SW 1271 (cell line): ENCODE results near the gene FGF1.

Experiments used
- DNase-seq, 2 experiments: peaks; one replicate each; lab custom pipeline; 2025; lab: John Stamatoyannopoulos, UW

FGF1 gene

DNA sequence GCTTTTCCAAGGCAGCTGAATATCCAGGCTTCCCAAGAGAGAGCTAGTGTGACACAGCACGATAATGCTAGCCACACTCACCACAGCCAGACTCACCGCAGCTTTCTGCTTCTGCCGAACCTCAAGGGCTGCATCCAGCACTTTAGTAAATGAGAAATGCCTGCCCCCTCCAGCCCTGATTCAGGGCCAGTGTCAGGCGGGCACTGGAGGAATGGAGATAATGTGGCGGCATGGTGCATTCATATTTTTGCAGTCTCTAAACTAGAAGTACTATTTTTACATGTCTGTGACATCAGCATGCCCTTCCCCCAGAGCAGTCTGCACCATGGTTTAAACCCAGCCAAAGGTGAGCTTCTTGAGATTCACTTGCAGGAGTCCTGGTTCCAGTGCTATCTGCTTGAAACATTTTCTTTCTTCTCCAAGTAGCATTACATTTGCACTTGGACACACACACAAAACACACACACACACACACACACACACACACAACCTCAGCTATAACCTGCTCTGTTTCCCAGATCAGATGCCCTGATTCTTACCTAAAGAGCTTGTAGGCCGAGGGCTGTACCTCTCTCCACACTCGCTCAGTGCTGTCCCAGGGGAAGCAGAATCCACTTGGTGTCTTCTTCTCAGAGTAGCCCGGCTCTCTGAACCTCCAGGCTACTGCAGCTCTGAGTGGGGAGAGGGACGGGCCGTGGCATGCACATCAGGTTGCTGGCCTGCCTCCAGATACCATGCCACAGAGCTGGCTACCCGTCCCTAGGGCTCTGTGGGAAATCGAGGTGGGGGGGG is at the start of gene FGF1:
TSS of gene FGF1 (minus strand) at position 673 of the 792 bp plus-strand sequence. CDS start 71,963 bp downstream, outside the sequence.
- no peak for DNase-seq

GRCh38 chr5:142727735-142728047 is 41.8 kb upstream of the FGF1 start:
- DNase-seq = no peak

DNA sequence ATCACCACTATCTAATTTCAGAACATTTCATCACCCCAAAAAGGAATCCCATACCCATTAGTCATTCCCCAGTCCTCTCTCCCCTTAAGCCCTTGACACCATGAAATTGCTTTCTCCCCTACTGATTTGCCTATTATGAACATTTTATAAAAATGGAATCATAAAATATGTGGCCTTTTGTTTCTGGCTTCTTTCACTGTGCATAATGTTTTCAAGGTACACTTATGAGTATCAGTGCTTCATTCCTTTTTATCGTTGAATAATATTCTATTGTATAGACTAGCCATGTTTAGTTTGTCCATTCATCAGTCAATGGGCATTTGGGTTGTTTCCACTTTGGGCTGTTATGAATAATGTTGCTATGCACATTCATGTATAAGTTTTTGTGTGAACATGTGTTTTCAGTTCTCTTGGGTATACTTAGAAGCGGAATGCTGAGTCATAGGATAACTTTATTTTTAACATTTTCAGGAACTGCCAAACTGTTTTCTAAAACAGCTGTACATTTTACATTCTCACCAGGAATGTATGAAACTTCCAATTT is 40.4 kb upstream of the FGF1 start:
- DNase-seq = no peak

- no peak for DNase-seq
Measured at GRCh38 chr5:142725231-142726187, 39.6 kb upstream of the FGF1 start.

DNA sequence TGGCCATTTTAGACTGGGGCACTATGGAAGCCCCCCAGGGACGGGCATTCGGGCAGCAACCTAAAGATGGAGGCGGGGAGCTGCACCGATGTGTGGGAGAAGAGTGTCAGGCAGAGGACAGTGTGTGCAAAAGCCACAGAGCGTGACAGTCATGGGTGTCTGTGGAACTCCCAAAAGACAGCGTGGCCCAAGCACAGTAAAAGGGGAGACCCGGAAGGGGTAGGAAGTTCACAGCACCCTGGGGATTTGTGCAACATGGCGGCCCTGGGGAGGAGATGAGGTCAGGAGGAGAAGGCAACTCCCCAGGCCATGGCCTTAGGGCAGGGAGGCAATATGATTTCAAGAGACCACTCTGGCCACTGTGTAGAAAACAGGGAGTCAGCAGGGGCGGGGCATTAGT is 38.9 kb upstream of the FGF1 start:
- no peak for DNase-seq

DNA sequence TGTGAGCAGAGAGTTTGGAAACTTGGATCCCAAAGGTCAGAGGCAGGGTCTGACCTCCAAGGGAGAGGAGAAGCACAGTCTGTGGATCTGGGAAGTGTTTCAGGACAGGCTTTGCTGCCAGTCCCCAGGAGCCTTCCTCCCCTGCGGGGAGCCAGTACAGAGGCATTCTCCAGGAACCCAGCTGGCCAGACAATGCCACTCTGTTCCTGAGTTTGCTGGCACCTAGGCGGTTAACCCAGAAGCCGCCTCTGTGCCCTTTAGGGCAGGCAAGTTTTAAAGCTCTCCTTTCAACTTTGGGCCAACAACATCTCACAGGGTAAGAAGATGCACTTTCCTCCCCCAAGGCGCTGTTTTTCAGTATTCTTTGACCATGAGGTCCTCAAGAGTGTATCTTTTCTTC is 37.0 kb upstream of the FGF1 start:
- no peak for DNase-seq

- no peak for DNase-seq
Measured at GRCh38 chr5:142722146-142722545, 36.3 kb upstream of the FGF1 start.

GRCh38 chr5:142720641-142721271 is 34.9 kb upstream of the FGF1 start:
- no peak for DNase-seq

GRCh38 chr5:142719836-142720370 is 34.0 kb upstream of the FGF1 start:
- no peak for DNase-seq

GRCh38 chr5:142717582-142718215 is 31.8 kb upstream of the FGF1 start:
- DNase-seq = peak in 1 of 2 experiments; percentile 61

- peak in 1 of 2 experiments; percentile 23 for DNase-seq
Measured at GRCh38 chr5:142716963-142717362, 31.1 kb upstream of the FGF1 start.

DNA sequence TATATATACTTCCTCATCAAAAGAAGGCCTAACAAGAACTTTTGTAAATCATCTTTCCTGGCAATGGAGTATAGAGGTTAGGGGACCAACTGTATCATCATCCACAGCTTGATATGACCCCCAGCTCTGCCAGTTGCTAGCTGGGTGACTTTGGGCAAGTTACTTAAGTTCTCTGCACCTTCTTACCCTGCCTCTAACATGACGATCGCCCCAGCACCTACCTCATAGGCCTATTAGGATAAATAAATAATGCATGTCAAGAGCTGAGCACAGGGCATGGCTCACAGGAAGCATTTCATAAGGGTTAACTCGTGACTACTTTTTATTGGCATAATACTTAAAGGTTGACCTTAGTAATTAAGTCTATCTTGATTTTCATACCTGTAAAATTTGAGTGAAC is 29.4 kb upstream of the FGF1 start:
- no peak for DNase-seq

- peak; percentile 71 to 94 for DNase-seq
Measured at GRCh38 chr5:142713121-142713706, 27.3 kb upstream of the FGF1 start.

GRCh38 chr5:142703153-142703552 is 17.3 kb upstream of the FGF1 start:
- DNase-seq = no peak

GRCh38 chr5:142701673-142702311 is 15.9 kb upstream of the FGF1 start:
- no peak for DNase-seq

DNA sequence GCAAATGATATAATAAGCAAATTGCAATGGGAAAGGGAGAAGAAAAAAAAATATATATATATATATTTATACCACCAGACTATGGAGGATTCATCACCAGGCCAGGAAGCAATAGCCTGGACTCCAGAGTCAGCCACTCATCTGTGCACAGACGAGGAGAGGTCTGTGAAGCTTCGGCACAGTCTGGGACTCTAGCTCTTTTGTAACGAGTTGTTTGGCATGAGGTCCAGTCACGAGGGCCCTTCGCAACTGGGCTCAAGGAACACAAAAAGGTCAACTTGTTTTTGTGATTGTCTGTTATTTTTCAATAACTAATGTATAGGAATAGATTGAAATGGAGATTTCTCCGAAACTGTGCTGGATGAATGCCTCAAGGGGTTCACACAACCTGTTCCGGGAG is 14.7 kb upstream of the FGF1 start:
- DNase-seq = no peak

DNA sequence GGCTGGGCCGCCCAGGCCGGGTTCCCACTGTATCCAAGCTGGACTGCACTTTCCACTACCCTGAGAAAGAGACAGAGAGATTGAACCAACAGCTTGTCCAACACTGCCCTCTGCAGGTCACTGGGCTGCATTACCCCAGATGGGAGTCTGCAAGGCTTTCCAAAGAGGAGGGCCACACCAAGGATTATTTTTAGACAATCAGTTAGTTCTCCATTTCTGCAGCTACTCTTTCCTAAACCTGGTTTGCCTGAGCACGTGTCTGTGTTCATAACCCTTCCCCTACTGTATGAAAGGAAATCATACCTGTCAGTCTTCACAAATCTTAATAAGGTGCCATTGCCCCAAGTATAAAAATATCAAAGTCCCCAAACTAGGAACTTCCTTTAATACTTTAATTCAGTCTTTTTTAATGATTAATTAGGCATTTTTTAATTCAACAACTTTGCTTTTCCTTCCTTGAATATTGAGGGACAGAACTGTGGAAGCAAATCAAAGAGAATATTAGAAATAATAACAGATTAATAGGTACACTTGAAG is 13.4 kb upstream of the FGF1 start:
- peak; percentile 33 to 83 for DNase-seq

- no peak for DNase-seq
Measured at GRCh38 chr5:142698447-142699183, 12.7 kb upstream of the FGF1 start.
